Muscle of leg (tissue), 11 donors: ENCODE data around the gene MTUS2. TPM values are rescaled to one million over a fixed set of nuclear protein-coding genes. Genes with fewer than 3 reads are reported as not detected.
"Not testable (repeated sequence)": the region's sequence is repeated elsewhere in the genome, so short reads cannot be mapped to it uniquely, and the experiment has no call there.

Experiments used
- DNase-seq: peaks from one replicate; pipeline ENCODE4 v3.0.0; 2013
- H3K27ac ChIP-seq: one replicate; pipeline ENCODE4 v1.5.1; 2013; ENCODE audit warnings: mild to moderate bottlenecking, low read length, control low read depth
- H3K27me3 ChIP-seq: one replicate; pipeline ENCODE4 v1.6.1; 2013; ENCODE audit warnings: low read length; ENCODE audit not compliant: control insufficient read depth, insufficient read depth
- H3K36me3 ChIP-seq: one replicate; pipeline ENCODE4 v1.6.1; 2013; ENCODE audit warnings: low read length; ENCODE audit not compliant: control insufficient read depth, insufficient read depth
- H3K4me1 ChIP-seq: one replicate; pipeline ENCODE4 v1.6.1; 2013; ENCODE audit warnings: low read length; ENCODE audit not compliant: control insufficient read depth, insufficient read depth
- H3K4me3 ChIP-seq: one replicate; pipeline ENCODE4 v1.5.1; 2013; ENCODE audit warnings: low read length, control low read depth
- H3K9me3 ChIP-seq: replicated peaks from 2 replicates; pipeline ENCODE4 v1.6.1; 2013; ENCODE audit warnings: low read depth, low read length; ENCODE audit not compliant: control insufficient read depth
- WGBS: methylation state at CpG from one replicate; pipeline ENCODE4 v1.1.5; 2013; ENCODE audit warnings: missing lambda C conversion rate; ENCODE audit not compliant: insufficient coverage; 5-methylcytosine and 5-hydroxymethylcytosine counted together
- polyA plus RNA-seq, 8 donors: library from polyadenylated mRNA; unstranded; fragments of 120-200 nt; gene quantifications; one replicate each; pipeline versions ENCODE4 v1.2.1 to v1.2.3, GENCODE V29; 2013; ENCODE audit warnings: inconsistent platforms in 1 of 8, low replicate concordance in 1 of 8; ENCODE audit not compliant: insufficient read length in 8 of 8, insufficient read depth in 1 of 8
- total RNA-seq: library from RNA; stranded (reverse); fragments of 120-200 nt; gene quantifications from one replicate; pipeline ENCODE4 v1.2.4, GENCODE V29; 2013

MTUS2 gene
- total and polyA plus RNA-seq, 9 donors = 11.3 to 29.5 (median 21.7) TPM

GRCh38 chr13:29386246-29386645 is 566.1 kb downstream of the MTUS2 start:
- 60% methylated on average over 3 of the region's 3 CpGs for WGBS
- H3K27ac ChIP-seq = no peak overlapping the region
- no peaks in the 10 kb centered on the region for H3K27me3 ChIP-seq
- DNase-seq = no peak
- no peaks in the 10 kb centered on the region for H3K9me3 ChIP-seq
- no peaks in the 10 kb centered on the region for H3K36me3 ChIP-seq
- H3K4me1 ChIP-seq = peaks cover 6% of the 10 kb centered on the region
- no peak overlapping the region for H3K4me3 ChIP-seq

- WGBS = 93% methylated on average over 4 of the region's 9 CpGs
- H3K27me3 ChIP-seq, DNase-seq, H3K36me3 ChIP-seq, H3K4me3 ChIP-seq, H3K9me3 ChIP-seq, H3K4me1 ChIP-seq, H3K27ac ChIP-seq: not testable (repeated sequence)
Observed at GRCh38 chr13:29390598-29390997, 570.5 kb downstream of the MTUS2 start.

- H3K4me3 ChIP-seq = no peak overlapping the region
Observed at GRCh38 chr13:29396446-29396845, 576.3 kb downstream of the MTUS2 start.

DNA sequence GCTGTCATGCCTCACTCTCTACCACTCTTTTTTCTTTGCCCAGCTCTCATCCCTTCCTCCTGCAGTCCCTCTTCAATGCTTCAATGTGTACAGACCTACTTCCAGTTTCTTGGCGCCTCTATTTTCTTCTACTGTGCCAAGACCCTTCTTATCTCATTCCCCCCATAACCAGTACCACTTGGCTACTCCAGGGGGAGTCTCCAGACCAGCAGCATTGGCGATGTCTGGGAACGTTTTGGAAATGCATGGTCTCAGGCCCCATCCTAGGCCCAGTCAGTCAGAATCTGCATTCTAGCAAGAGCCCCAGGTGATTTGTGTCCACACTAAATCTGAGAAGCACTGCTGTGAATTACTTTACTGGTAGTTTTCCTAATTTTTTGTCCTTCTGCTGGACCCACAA is 577.1 kb downstream of the MTUS2 start:
- no peak for DNase-seq
- Histone ChIP-seq H3K36me3 (no peaks in the 10 kb centered on the region), H3K4me1 (peaks cover 3% of the 10 kb centered on the region), H3K27me3 (no peaks in the 10 kb centered on the region), H3K9me3 (no peaks in the 10 kb centered on the region), H3K27ac (no peak overlapping the region), H3K4me3 (no peak overlapping the region)
- WGBS = 100% methylated on average over 1 of the region's 3 CpGs

More at GRCh38 chr13:29396446-29396845, 576.3 kb downstream of the MTUS2 start:
- Histone ChIP-seq H3K27ac (no peak overlapping the region), H3K27me3 (no peaks in the 10 kb centered on the region), H3K9me3 (no peaks in the 10 kb centered on the region), H3K36me3 (no peaks in the 10 kb centered on the region), H3K4me1 (no peaks in the 10 kb centered on the region)
- WGBS = no CpG with 5 or more reads among the region's 2 CpGs
- no peak for DNase-seq

DNA sequence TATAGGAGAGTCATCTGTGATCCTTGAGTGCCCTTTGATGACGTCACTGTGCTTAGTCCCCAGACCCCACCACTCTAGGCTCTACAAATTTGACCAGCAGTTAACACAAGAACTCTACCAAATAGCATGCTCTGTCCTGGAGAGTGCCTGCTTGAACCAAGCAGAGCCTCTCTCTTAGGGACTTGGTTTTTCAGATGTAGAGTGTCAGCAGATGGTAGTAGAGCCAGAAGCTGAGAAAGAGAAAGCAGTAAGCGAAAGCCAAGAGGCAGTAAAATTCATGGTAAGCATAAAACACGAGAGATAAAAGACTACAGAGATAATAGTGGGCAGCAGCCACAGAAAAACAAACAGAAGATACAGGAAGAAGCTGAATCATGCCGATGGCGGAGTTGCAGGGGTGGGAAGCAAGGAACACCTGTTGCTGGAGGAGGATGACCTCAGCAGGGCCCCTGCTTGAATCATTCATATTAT is 582.1 kb downstream of the MTUS2 start:
- 25% methylated on average over 2 of the region's 5 CpGs for WGBS
- peak overlapping the region; percentile 72 for H3K27ac ChIP-seq
- peak; percentile 27 for DNase-seq

GRCh38 chr13:29405401-29405800 is 585.3 kb downstream of the MTUS2 start:
- H3K4me3 ChIP-seq = no peak overlapping the region
- no CpG with 5 or more reads among the region's 8 CpGs for WGBS
- H3K9me3 ChIP-seq = no peaks in the 10 kb centered on the region
- peaks cover 5% of the 10 kb centered on the region for H3K4me1 ChIP-seq
- no peak overlapping the region for H3K27ac ChIP-seq
- no peaks in the 10 kb centered on the region for H3K27me3 ChIP-seq
- DNase-seq = no peak
- no peaks in the 10 kb centered on the region for H3K36me3 ChIP-seq

More for the DNA sequence above, 582.1 kb downstream of the MTUS2 start:
- no peak overlapping the region for H3K4me3 ChIP-seq
- no peaks in the 10 kb centered on the region for H3K27me3 ChIP-seq
- peaks cover 5% of the 10 kb centered on the region for H3K4me1 ChIP-seq
- no peaks in the 10 kb centered on the region for H3K36me3 ChIP-seq
- H3K9me3 ChIP-seq = no peaks in the 10 kb centered on the region

DNA sequence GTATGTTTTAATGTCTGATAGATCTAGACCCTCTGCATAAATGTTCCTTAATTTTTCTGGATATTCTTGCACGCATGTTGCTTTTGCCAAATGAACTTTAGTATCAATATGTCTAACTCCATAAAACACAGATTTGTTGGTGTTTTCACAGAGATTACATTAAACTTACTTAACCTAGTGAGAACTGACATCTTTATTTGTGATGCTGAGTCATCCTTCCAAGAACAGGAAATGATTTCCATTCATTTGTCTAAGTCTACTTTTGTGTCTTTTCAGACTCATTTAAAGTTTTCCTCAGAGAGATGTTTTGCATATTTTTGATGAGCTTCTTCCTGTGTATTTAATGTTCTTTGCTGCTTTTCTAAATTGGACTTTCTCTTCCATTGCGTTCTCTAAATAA is 591.3 kb downstream of the MTUS2 start:
- H3K4me1 ChIP-seq = no peaks in the 10 kb centered on the region
- no peak overlapping the region for H3K27ac ChIP-seq
- no peaks in the 10 kb centered on the region for H3K27me3 ChIP-seq
- no peaks in the 10 kb centered on the region for H3K36me3 ChIP-seq
- peaks cover 2% of the 10 kb centered on the region for H3K9me3 ChIP-seq
- WGBS = no CpG with 5 or more reads among the region's 2 CpGs
- DNase-seq = no peak
- no peak overlapping the region for H3K4me3 ChIP-seq

DNA sequence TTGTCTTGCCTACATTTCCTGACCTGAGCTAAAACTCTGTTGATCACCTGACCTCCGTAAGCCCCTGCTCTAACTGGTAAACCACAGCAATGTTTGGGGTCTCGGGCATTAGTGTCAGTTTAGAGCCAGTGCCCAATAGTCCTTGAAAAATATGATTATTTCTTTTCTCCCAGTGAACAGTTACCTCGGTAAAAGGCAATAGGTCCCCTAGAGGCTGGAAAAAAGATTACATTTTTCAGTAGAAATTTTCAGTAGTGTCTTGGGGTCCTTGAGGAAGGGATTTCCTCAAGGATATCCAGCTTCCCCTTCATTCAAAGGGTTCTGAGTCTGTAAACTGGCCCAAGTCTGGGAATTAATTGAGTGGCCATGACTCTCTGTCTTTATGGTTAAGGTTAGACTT is 597.9 kb downstream of the MTUS2 start:
- Histone ChIP-seq H3K4me1 (peaks cover 2% of the 10 kb centered on the region), H3K4me3 (no peak overlapping the region), H3K9me3 (no peaks in the 10 kb centered on the region), H3K27ac (no peak overlapping the region), H3K27me3 (no peaks in the 10 kb centered on the region), H3K36me3 (no peaks in the 10 kb centered on the region)
- 80% methylated on average over 1 of the region's 3 CpGs for WGBS
- no peak for DNase-seq

DNA sequence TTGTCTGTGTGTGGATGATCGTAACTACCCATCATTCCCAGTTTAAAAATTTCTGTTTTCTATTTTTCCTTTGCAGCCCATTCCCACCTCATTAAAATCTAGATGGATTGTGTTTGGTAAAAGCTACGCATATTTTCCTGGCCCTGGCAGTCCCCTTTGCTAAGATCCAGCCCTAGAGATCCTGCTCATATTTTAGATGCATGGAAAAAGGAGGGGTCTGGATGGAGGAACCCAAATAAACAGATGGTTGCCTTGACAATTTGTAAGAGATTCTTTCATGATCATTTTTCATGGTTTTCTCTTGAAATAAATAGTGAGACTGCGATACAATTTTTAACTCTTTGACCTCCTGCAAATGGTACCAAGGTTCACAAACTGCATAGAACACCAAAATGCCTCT is 601.0 kb downstream of the MTUS2 start:
- H3K4me1 ChIP-seq = peaks cover 2% of the 10 kb centered on the region
- no CpG with 5 or more reads among the region's 3 CpGs for WGBS
- H3K4me3 ChIP-seq = no peak overlapping the region
- H3K9me3 ChIP-seq = no peaks in the 10 kb centered on the region
- no peaks in the 10 kb centered on the region for H3K27me3 ChIP-seq
- H3K36me3 ChIP-seq = no peaks in the 10 kb centered on the region
- H3K27ac ChIP-seq = peak overlapping the region; percentile 59
- DNase-seq = peak; percentile 86

- H3K27ac ChIP-seq = no peak overlapping the region
- no CpG with 5 or more reads among the region's 5 CpGs for WGBS
- H3K4me3 ChIP-seq = no peak overlapping the region
- H3K9me3 ChIP-seq = no peaks in the 10 kb centered on the region
- no peaks in the 10 kb centered on the region for H3K36me3 ChIP-seq
- no peak for DNase-seq
- H3K4me1 ChIP-seq = peaks cover 2% of the 10 kb centered on the region
- H3K27me3 ChIP-seq = peaks cover 3% of the 10 kb centered on the region
Observed at GRCh38 chr13:29422015-29422414, 601.9 kb downstream of the MTUS2 start.

GRCh38 chr13:29423050-29423449 is 602.9 kb downstream of the MTUS2 start:
- H3K36me3 ChIP-seq = no peaks in the 10 kb centered on the region
- H3K4me1 ChIP-seq = peaks cover 2% of the 10 kb centered on the region
- no peak overlapping the region for H3K4me3 ChIP-seq
- peaks cover 3% of the 10 kb centered on the region for H3K27me3 ChIP-seq
- WGBS = no CpG with 5 or more reads among the region's 1 CpG
- H3K9me3 ChIP-seq = no peaks in the 10 kb centered on the region
- H3K27ac ChIP-seq = no peak overlapping the region
- no peak for DNase-seq
